ENCODE results near the gene FILIP1L. TPM values are rescaled to one million over a fixed set of nuclear protein-coding genes. Genes with fewer than 3 reads are reported as not detected.

FILIP1L gene
- polyA plus RNA-seq, 1 donor (not counting 4 experiments of a cell fraction or from before 2014, with no cell fraction given): 14.7 TPM

DNA sequence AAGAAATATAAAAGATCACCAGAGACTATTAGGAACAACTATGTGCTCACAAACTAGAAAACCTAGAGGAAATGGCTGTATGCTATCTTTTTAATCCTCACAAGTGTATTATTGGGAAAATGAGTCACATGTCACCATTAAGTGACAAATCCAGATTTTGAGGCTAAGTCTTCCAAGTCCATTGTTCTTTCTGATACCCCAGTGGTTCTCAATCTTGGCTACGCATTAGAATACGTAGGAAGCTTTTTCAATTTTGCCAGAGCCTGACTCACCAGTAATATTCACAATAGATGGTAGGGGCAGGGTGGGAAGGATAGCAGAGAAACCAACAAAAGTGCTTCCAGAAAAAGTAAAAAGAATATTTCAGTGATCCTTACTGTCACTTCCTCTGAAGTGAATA is 117.0 kb downstream of the FILIP1L start:
- H3K79me2 ChIP-seq (ENCODE audit: control insufficient read depth, insufficient read depth, low read length): no peaks in the 10 kb centered on the region
- dilution Hi-C loops (cut with MboI; ENCODE audit: extremely low pct_ligation_motif_present, low sequenced_read_pairs): no loop called here
- FAIRE-seq: no peak

GRCh38 chr3:99990179-99990578 is 124.1 kb downstream of the FILIP1L start:
- dilution Hi-C loops (cut with MboI; ENCODE audit: extremely low pct_ligation_motif_present, low sequenced_read_pairs): no loop called here

More for the DNA sequence above, 117.0 kb downstream of the FILIP1L start:
- TF ChIP-seq EZH2 (IDR thresholded peaks at IDR 0.05; ENCODE audit: low read length) (no peak), CTCF (optimal IDR thresholded peaks at IDR 0.05 in 1 of 3, IDR thresholded peaks at IDR 0.05 in 1 of 3, conservative IDR thresholded peaks at IDR 0.05 in 1 of 3; ENCODE audit: extremely low read depth in 1 of 3, insufficient read depth in 2 of 3, low read length in 3 of 3) (no peak)
- no peak overlapping the region for H3K4me3 ChIP-seq (ENCODE audit: control insufficient read depth in 2 of 3, extremely low read depth in 1 of 3, insufficient read depth in 2 of 3, low read depth in 1 of 3, low read length in 3 of 3)
- no peaks in the 10 kb centered on the region for H4K20me1 ChIP-seq (ENCODE audit: control insufficient read depth, extremely low read depth, insufficient read depth, low read length)
- no peaks in the 10 kb centered on the region for H3K27me3 ChIP-seq (ENCODE audit: control insufficient read depth, extremely low read depth, insufficient read depth, low read length)
- no peak overlapping the region for H3K9ac ChIP-seq (ENCODE audit: control insufficient read depth, extremely low read depth, insufficient read depth, low read length)
- no peaks in the 10 kb centered on the region for H3K9me1 ChIP-seq (ENCODE audit: control insufficient read depth, extremely low read depth, insufficient read depth, low read length)
- H3K36me3 ChIP-seq (ENCODE audit: control insufficient read depth in 2 of 2, extremely low read depth in 1 of 2, insufficient read depth in 2 of 2, low read length in 2 of 2): no peaks in the 10 kb centered on the region
- no peaks in the 10 kb centered on the region for H3K9me3 ChIP-seq (ENCODE audit: control insufficient read depth, low read depth, low read length)
- H3K4me1 ChIP-seq (ENCODE audit: control insufficient read depth, extremely low read depth, insufficient read depth, low read length): peaks cover 22% of the 10 kb centered on the region
- H3K27ac ChIP-seq (ENCODE audit: control insufficient read depth, insufficient read depth, low read length): no peak overlapping the region
- no peak for DNase-seq (ENCODE audit: low read depth, low spot score)
- H3K4me2 ChIP-seq (ENCODE audit: control insufficient read depth, extremely low read depth, insufficient read depth, low read depth, low read length): no peak overlapping the region
- no peak overlapping the region for H2AFZ ChIP-seq (ENCODE audit: control insufficient read depth, low read length)

More at GRCh38 chr3:99990179-99990578, 124.1 kb downstream of the FILIP1L start:
- H3K27me3 ChIP-seq (ENCODE audit: control insufficient read depth, extremely low read depth, insufficient read depth, low read length): no peaks in the 10 kb centered on the region
- no peaks in the 10 kb centered on the region for H4K20me1 ChIP-seq (ENCODE audit: control insufficient read depth, extremely low read depth, insufficient read depth, low read length)
- H3K79me2 ChIP-seq (ENCODE audit: control insufficient read depth, insufficient read depth, low read length): no peaks in the 10 kb centered on the region
- H3K9me3 ChIP-seq (ENCODE audit: control insufficient read depth, low read depth, low read length): no peaks in the 10 kb centered on the region
- no peak for TF ChIP-seq EZH2 (IDR thresholded peaks at IDR 0.05; ENCODE audit: low read length)
- no peak for TF ChIP-seq CTCF (optimal IDR thresholded peaks at IDR 0.05 in 1 of 3, IDR thresholded peaks at IDR 0.05 in 1 of 3, conservative IDR thresholded peaks at IDR 0.05 in 1 of 3; ENCODE audit: extremely low read depth in 1 of 3, insufficient read depth in 2 of 3, low read length in 3 of 3)
- no peaks in the 10 kb centered on the region for H3K9me1 ChIP-seq (ENCODE audit: control insufficient read depth, extremely low read depth, insufficient read depth, low read length)
- H3K27ac ChIP-seq (ENCODE audit: control insufficient read depth, insufficient read depth, low read length): no peak overlapping the region
- H3K4me3 ChIP-seq (ENCODE audit: control insufficient read depth in 2 of 3, extremely low read depth in 1 of 3, insufficient read depth in 2 of 3, low read depth in 1 of 3, low read length in 3 of 3): no peak overlapping the region
- no peak for FAIRE-seq
- no peak overlapping the region for H2AFZ ChIP-seq (ENCODE audit: control insufficient read depth, low read length)
- no peak overlapping the region for H3K9ac ChIP-seq (ENCODE audit: control insufficient read depth, extremely low read depth, insufficient read depth, low read length)
- H3K4me1 ChIP-seq (ENCODE audit: control insufficient read depth, extremely low read depth, insufficient read depth, low read length): no peaks in the 10 kb centered on the region
- H3K4me2 ChIP-seq (ENCODE audit: control insufficient read depth, extremely low read depth, insufficient read depth, low read depth, low read length): no peak overlapping the region
- no peak for DNase-seq (ENCODE audit: low read depth, low spot score)
- H3K36me3 ChIP-seq (ENCODE audit: control insufficient read depth in 2 of 2, extremely low read depth in 1 of 2, insufficient read depth in 2 of 2, low read length in 2 of 2): no peaks in the 10 kb centered on the region

Data from keratinocyte (primary cell).